Hepatocyte (in vitro differentiated cells): ENCODE results near the gene ZNF195. TPM values are rescaled to one million over a fixed set of nuclear protein-coding genes. Genes with fewer than 3 reads are reported as not detected.

ENCODE experiments used
- DNase-seq: peaks from one replicate; pipeline ENCODE4 v3.0.0-alpha.2; 2016; ENCODE audit warnings: low spot score
- H2AFZ ChIP-seq: fragments of 200-600 bp; sonication (generic); 2 replicates; pipeline ENCODE4 v1.6.0; 2016; ENCODE audit warnings: antibody characterized with exemption, mild to moderate bottlenecking
- H3K27ac ChIP-seq: fragments of 200-600 bp; sonication (generic); 2 replicates; pipeline ENCODE4 v1.5.1; 2016; ENCODE audit warnings: mild to moderate bottlenecking
- H3K27me3 ChIP-seq: fragments of 200-600 bp; sonication (generic); 2 replicates; pipeline ENCODE4 v1.6.1; 2016
- H3K36me3 ChIP-seq: fragments of 200-600 bp; sonication (generic); replicated peaks from 2 replicates; pipeline ENCODE4 v1.5.1; 2016; ENCODE audit warnings: low read depth; ENCODE audit not compliant: insufficient read depth
- H3K4me1 ChIP-seq: fragments of 200-600 bp; sonication (generic); 2 replicates; pipeline ENCODE4 v1.5.1; 2016; ENCODE audit warnings: mild to moderate bottlenecking, moderate library complexity; ENCODE audit not compliant: insufficient read depth
- H3K4me2 ChIP-seq: fragments of 200-600 bp; sonication (generic); 2 replicates; pipeline ENCODE4 v1.6.0; 2016
- H3K4me3 ChIP-seq: fragments of 200-600 bp; sonication (generic); 2 replicates; pipeline ENCODE4 v1.5.1; 2016; ENCODE audit warnings: mild to moderate bottlenecking
- H3K79me2 ChIP-seq: fragments of 200-600 bp; sonication (generic); 2 replicates; pipeline ENCODE4 v1.6.0; 2017; ENCODE audit warnings: mild to moderate bottlenecking
- H3K9me2 ChIP-seq: fragments of 200-600 bp; sonication (generic); replicated peaks from 2 replicates; pipeline ENCODE4 v1.6.0; 2017; ENCODE audit warnings: mild to moderate bottlenecking; ENCODE audit not compliant: insufficient read depth
- H3K9me3 ChIP-seq: fragments of 200-600 bp; sonication (generic); 2 replicates; pipeline ENCODE4 v1.5.1; 2016; ENCODE audit warnings: low read depth, mild to moderate bottlenecking
- H4K20me1 ChIP-seq: fragments of 200-600 bp; sonication (generic); 2 replicates; pipeline ENCODE4 v1.6.0; 2016; ENCODE audit warnings: mild to moderate bottlenecking; ENCODE audit not compliant: insufficient read depth, poor library complexity, severe bottlenecking
- EZH2 ChIP-seq: fragments of 200-600 bp; sonication (generic); IDR thresholded peaks from 2 replicates; pipeline ENCODE4 v1.6.1; 2016; ENCODE audit warnings: antibody characterized with exemption, mild to moderate bottlenecking, borderline replicate concordance
- EZH2phosphoT487 ChIP-seq: fragments of 200-600 bp; sonication (generic); IDR thresholded peaks from one replicate; pipeline ENCODE4 v1.6.1; 2018; ENCODE audit warnings: antibody characterized with exemption, mild to moderate bottlenecking, low read depth, moderate library complexity; ENCODE audit not compliant: unreplicated experiment, severe bottlenecking
- WGBS: methylation state at CpG from one replicate; pipeline ENCODE4 v1.1.6; 2016; ENCODE audit warnings: low lambda C conversion rate; ENCODE audit errors: missing lambda C conversion rate; 5-methylcytosine and 5-hydroxymethylcytosine counted together
- polyA plus RNA-seq: library from polyadenylated mRNA; unstranded; fragments of >200 nt; fragmentation: Nextera tagmentation; extraction: Ambion mirVana; gene quantifications from 2 replicates; pipeline ENCODE4 v1.2.1, GENCODE V29; 2016
- total RNA-seq: library from RNA; depleted of rRNA; stranded (reverse); fragments of >200 nt; gene quantifications from 2 replicates; pipeline ENCODE4 v1.2.3, GENCODE V29; 2014
- TF ChIP-seq, protein P1 (sequence below): fragments of 200-600 bp; sonication (generic); IDR thresholded peaks from 2 replicates; pipeline ENCODE4 v1.5.1; 2016; ENCODE audit warnings: antibody characterized with exemption, mild to moderate bottlenecking; ENCODE audit not compliant: poor library complexity

The ZNF195 gene
- total and polyA plus RNA-seq, 2 experiments from 2014 or later: 27.5 to 44.1 TPM

DNA sequence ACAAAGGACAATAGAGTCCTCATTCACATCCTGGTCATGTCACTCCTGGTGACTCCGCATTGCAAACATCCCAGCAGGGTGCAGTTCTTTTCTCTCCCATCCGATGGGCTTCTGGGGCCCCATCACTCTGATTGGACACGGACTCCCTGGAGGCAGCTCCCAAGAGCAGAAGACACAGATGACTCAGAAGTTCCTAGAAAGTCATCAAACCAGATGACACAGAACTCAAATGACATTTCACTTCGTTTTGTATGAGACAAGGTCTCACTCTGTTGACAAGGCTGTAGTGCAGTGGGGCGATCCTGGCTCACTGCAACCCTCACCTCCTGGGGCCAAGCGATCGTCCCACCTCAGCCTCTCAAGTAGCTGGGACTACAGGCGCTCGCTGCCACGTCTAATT lies 33.2 kb downstream of the ZNF195 start:
- WGBS: 83% methylated on average over 10 of the region's 10 CpGs
- Histone ChIP-seq H4K20me1 (no peaks in the 10 kb centered on the region), H3K9me2 (no peaks in the 10 kb centered on the region), H3K36me3 (no peaks in the 10 kb centered on the region), H3K79me2 (no peaks in the 10 kb centered on the region), H3K9me3 (peaks cover 7% of the 10 kb centered on the region), H2AFZ (no peak overlapping the region), H3K4me3 (no peak overlapping the region), H3K27me3 (no peaks in the 10 kb centered on the region), H3K27ac (no peak overlapping the region), H3K4me2 (no peak overlapping the region), H3K4me1 (no peaks in the 10 kb centered on the region)
- DNase-seq: no peak
- TF ChIP-seq EZH2 (no peak), EZH2phosphoT487 (no peak)
- TF ChIP-seq, protein P1, sequence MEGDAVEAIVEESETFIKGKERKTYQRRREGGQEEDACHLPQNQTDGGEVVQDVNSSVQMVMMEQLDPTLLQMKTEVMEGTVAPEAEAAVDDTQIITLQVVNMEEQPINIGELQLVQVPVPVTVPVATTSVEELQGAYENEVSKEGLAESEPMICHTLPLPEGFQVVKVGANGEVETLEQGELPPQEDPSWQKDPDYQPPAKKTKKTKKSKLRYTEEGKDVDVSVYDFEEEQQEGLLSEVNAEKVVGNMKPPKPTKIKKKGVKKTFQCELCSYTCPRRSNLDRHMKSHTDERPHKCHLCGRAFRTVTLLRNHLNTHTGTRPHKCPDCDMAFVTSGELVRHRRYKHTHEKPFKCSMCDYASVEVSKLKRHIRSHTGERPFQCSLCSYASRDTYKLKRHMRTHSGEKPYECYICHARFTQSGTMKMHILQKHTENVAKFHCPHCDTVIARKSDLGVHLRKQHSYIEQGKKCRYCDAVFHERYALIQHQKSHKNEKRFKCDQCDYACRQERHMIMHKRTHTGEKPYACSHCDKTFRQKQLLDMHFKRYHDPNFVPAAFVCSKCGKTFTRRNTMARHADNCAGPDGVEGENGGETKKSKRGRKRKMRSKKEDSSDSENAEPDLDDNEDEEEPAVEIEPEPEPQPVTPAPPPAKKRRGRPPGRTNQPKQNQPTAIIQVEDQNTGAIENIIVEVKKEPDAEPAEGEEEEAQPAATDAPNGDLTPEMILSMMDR: no peak

DNA sequence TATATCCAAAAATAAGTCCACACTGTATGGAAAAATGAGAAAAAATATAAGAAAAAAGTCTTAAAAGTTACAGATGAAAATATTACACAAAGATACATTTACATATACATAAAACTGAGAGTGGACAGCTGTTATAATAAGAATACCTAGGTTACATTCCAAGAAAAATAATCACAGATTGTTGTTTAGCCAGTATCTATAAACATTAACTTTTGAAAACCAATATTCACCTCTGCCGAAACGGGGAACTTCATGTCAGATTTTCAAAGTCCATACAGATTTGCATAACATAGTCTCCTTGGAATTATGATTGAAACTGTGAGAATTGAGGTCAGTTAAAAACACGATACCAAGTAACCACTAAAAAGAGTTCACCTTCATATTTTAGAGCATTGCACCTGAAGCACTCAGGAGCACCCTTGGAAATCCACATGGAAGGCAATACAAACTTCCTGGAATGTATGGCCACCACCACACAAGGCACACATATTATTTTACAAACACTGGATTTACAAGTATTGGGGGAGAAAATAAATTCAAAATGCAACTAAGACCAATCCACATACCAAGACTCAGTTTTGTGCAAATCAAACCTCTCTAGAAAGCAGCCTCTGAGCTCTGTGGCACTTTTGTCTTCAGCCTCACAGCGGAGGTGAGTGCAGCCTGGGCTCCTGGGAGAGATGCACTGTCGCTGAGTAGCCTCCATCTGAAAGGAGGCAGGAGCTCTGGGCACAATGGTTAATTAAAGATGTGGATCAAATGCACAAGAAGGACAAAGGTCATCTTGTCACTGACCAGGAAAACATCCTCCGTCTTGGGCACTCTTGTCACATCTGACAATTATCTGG lies 34.4 kb downstream of the ZNF195 start:
- TF ChIP-seq EZH2 (no peak), EZH2phosphoT487 (no peak)
- TF ChIP-seq, protein P1: no peak
- WGBS: 83% methylated on average over 6 of the region's 6 CpGs
- no peaks in the 10 kb centered on the region for H4K20me1 ChIP-seq
- H3K27me3 ChIP-seq: no peaks in the 10 kb centered on the region
- H3K4me2 ChIP-seq: no peak overlapping the region
- DNase-seq: no peak
- H2AFZ ChIP-seq: no peak overlapping the region
- H3K9me2 ChIP-seq: no peaks in the 10 kb centered on the region
- H3K4me3 ChIP-seq: no peak overlapping the region
- no peak overlapping the region for H3K27ac ChIP-seq
- no peaks in the 10 kb centered on the region for H3K79me2 ChIP-seq
- H3K4me1 ChIP-seq: no peaks in the 10 kb centered on the region
- peaks cover 7% of the 10 kb centered on the region for H3K9me3 ChIP-seq
- no peaks in the 10 kb centered on the region for H3K36me3 ChIP-seq

DNA sequence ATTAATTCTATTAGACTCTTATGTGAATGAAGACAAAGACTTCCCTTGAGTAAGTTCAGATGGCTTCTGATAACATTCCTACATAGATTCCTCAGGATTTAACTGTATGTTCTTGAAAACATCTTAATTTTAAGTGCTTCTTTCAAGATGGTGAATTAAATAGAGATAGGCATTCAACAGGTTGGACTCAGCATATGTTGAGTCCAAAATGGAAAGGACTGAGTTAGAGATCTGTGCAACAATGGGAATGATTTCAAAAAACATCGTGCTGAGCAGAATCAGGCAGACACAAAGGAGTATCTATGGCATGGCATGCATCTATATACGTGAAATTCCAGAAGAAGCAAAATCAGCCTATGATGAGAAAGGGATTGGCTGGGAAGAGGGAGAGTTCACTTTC lies 36.2 kb downstream of the ZNF195 start:
- WGBS: 85% methylated on average over 2 of the region's 2 CpGs
- no peak for TF ChIP-seq EZH2phosphoT487
- TF ChIP-seq, protein P1: no peak
- no peak for TF ChIP-seq EZH2

More for the DNA sequence above, 36.2 kb downstream of the ZNF195 start:
- no peaks in the 10 kb centered on the region for H3K27me3 ChIP-seq
- no peak for DNase-seq
- peaks cover 7% of the 10 kb centered on the region for H3K9me3 ChIP-seq
- H3K36me3 ChIP-seq: no peaks in the 10 kb centered on the region
- no peak overlapping the region for H3K27ac ChIP-seq
- no peaks in the 10 kb centered on the region for H4K20me1 ChIP-seq
- H3K4me2 ChIP-seq: no peak overlapping the region
- H3K79me2 ChIP-seq: no peaks in the 10 kb centered on the region
- H3K9me2 ChIP-seq: no peaks in the 10 kb centered on the region
- H2AFZ ChIP-seq: no peak overlapping the region
- no peaks in the 10 kb centered on the region for H3K4me1 ChIP-seq
- no peak overlapping the region for H3K4me3 ChIP-seq
